IMR-90 (cell line): Measurements from ENCODE around the gene TMEM212. TPM values are rescaled to one million over a fixed set of nuclear protein-coding genes. Genes with fewer than 3 reads are reported as not detected.

Experiments
- ATAC-seq: fragments of 200-7000 bp; cut with Tn5 transposase; 2 replicates; pipeline ENCODE4 v1.9.1; 2020; ENCODE audit warnings: low read depth, mild to moderate bottlenecking, moderate library complexity
- BruUV-seq: library from RNA; stranded (reverse); fragments of 400-500 nt; replicated peaks from 2 replicates; lab custom pipeline; 2021; lab: Mats Ljungman, UMichigan
- CTCF ChIA-PET: fragments of 300-600 bp; formaldehyde crosslinking; extraction: SDS; loops from one replicate; lab custom pipeline; 2021; ENCODE audit warnings: antibody characterized with exemption; lab: Yijun Ruan, JAX
- POLR2A ChIA-PET: fragments of 300-600 bp; sonication (Branson Sonifier 250); formaldehyde crosslinking; loops from one replicate; lab custom pipeline; 2022; ENCODE audit warnings: antibody characterized with exemption; ENCODE audit not compliant: unreplicated experiment; lab: Charles Lee
- DNase-seq: peaks from one replicate; pipeline ENCODE4 v3.0.0; 2013
- H2AFZ ChIP-seq: replicated peaks from 2 replicates; pipeline ENCODE3; 2013; ENCODE audit warnings: low read length, mild to moderate bottlenecking; ENCODE audit not compliant: poor library complexity
- H2AK5ac ChIP-seq: 2 replicates; pipeline ENCODE4 v1.6.1; 2013; ENCODE audit warnings: low read depth, low read length, inconsistent platforms
- H2AK9ac ChIP-seq: replicated peaks from 2 replicates; pipeline ENCODE3; 2013; ENCODE audit warnings: mild to moderate bottlenecking, low read depth, low read length, moderate library complexity; ENCODE audit not compliant: poor library complexity
- H2BK120ac ChIP-seq: 2 replicates; pipeline ENCODE4 v1.6.1; 2013; ENCODE audit warnings: low read depth, low read length, inconsistent platforms
- H2BK15ac ChIP-seq: 3 replicates; pipeline ENCODE4 v1.6.1; 2013; ENCODE audit warnings: low read depth, low read length, inconsistent platforms
- H2BK20ac ChIP-seq: 2 replicates; pipeline ENCODE4 v1.6.1; 2013; ENCODE audit warnings: low read depth, mild to moderate bottlenecking, inconsistent platforms, low read length, moderate library complexity
- H2BK5ac ChIP-seq: 2 replicates; pipeline ENCODE4 v1.6.1; 2013; ENCODE audit warnings: mild to moderate bottlenecking, low read depth, low read length, inconsistent platforms; ENCODE audit not compliant: poor library complexity, severe bottlenecking
- H3K14ac ChIP-seq: replicated peaks from 2 replicates; pipeline ENCODE4 v1.6.1; 2013; ENCODE audit warnings: low read depth, low read length, inconsistent platforms
- H3K18ac ChIP-seq: 2 replicates; pipeline ENCODE4 v1.6.1; 2013; ENCODE audit warnings: low read depth, low read length, control low read depth
- H3K23ac ChIP-seq: 2 replicates; pipeline ENCODE4 v1.6.1; 2013; ENCODE audit warnings: low read depth, low read length, inconsistent platforms
- H3K27ac ChIP-seq: 2 replicates; pipeline ENCODE4 v1.5.1; 2013; ENCODE audit warnings: mild to moderate bottlenecking, control low read depth, low read length; ENCODE audit not compliant: insufficient read depth
- H3K27me3 ChIP-seq: 2 replicates; pipeline ENCODE4 v1.6.1; 2013; ENCODE audit warnings: low read length; ENCODE audit not compliant: control insufficient read depth, insufficient read depth
- H3K36me3 ChIP-seq: 2 replicates; pipeline ENCODE4 v1.6.1; 2013; ENCODE audit warnings: low read length, mixed read lengths; ENCODE audit not compliant: control insufficient read depth, insufficient read depth
- H3K4ac ChIP-seq: 2 replicates; pipeline ENCODE4 v1.6.1; 2013; ENCODE audit warnings: low read depth, low read length, inconsistent platforms
- H3K4me1 ChIP-seq: 2 replicates; pipeline ENCODE4 v1.6.1; 2013; ENCODE audit warnings: low read length, mixed read lengths; ENCODE audit not compliant: control insufficient read depth, insufficient read depth
- H3K4me2 ChIP-seq: 2 replicates; pipeline ENCODE4 v1.6.1; 2013; ENCODE audit warnings: low read depth, mild to moderate bottlenecking, control low read depth, low read length, moderate library complexity
- H3K4me3 ChIP-seq: 2 replicates; pipeline ENCODE4 v1.5.1; 2013; ENCODE audit warnings: low read depth, mild to moderate bottlenecking, control low read depth, low read length, moderate library complexity; ENCODE audit not compliant: insufficient read depth
- H3K56ac ChIP-seq: 2 replicates; pipeline ENCODE4 v1.6.1; 2013; ENCODE audit warnings: low read length, inconsistent platforms; ENCODE audit not compliant: insufficient read depth; ENCODE audit errors: extremely low read depth
- H3K79me1 ChIP-seq, 2 experiments: 2 replicates each; pipeline ENCODE4 v1.6.1; 2013; ENCODE audit warnings: low read length in 2 of 2, inconsistent platforms in 1 of 2, low read depth in 1 of 2
- H3K9ac ChIP-seq: 2 replicates; pipeline ENCODE4 v1.6.1; 2013; ENCODE audit warnings: low read depth, low read length, control low read depth
- H3K9me1 ChIP-seq: 2 replicates; pipeline ENCODE4 v1.6.1; 2013; ENCODE audit warnings: low read length, inconsistent platforms; ENCODE audit not compliant: insufficient read depth
- H3K9me3 ChIP-seq: 2 replicates; pipeline ENCODE4 v1.6.1; 2013; ENCODE audit warnings: low read length; ENCODE audit not compliant: control insufficient read depth, insufficient read depth
- H4K20me1 ChIP-seq: 2 replicates; pipeline ENCODE4 v1.6.1; 2013; ENCODE audit warnings: low read length, inconsistent platforms; ENCODE audit not compliant: insufficient read depth
- H4K5ac ChIP-seq: 2 replicates; pipeline ENCODE4 v1.6.1; 2013; ENCODE audit warnings: mild to moderate bottlenecking, low read depth, low read length, control low read depth
- H4K8ac ChIP-seq, 2 experiments: 2 replicates each; pipeline ENCODE4 v1.6.1; 2013; ENCODE audit warnings: low read depth in 2 of 2, low read length in 2 of 2, control low read depth in 1 of 2, inconsistent platforms in 1 of 2
- H4K91ac ChIP-seq: 2 replicates; pipeline ENCODE4 v1.6.1; 2013; ENCODE audit warnings: low read depth, low read length, inconsistent platforms; ENCODE audit not compliant: insufficient read depth
- CEBPB ChIP-seq: IDR thresholded peaks from 2 replicates; pipeline ENCODE4 v1.6.1; 2012; ENCODE audit warnings: low read depth, low read length, improper control_type of control experiment
- FOS ChIP-seq: fragments of 150-350 bp; IDR thresholded peaks from 2 replicates; pipeline ENCODE4 v1.6.1; 2016; ENCODE audit warnings: low read depth, low read length
- MAFK ChIP-seq: IDR thresholded peaks from 2 replicates; pipeline ENCODE4 v1.6.1; 2012; ENCODE audit warnings: low read depth, low read length, improper control_type of control experiment
- NFE2L2 ChIP-seq: fragments of 150-350 bp; IDR thresholded peaks from 2 replicates; pipeline ENCODE4 v1.6.1; 2016; ENCODE audit warnings: low read depth, mild to moderate bottlenecking, low read length
- POLR2A ChIP-seq: IDR thresholded peaks from 2 replicates; pipeline ENCODE4 v1.6.1; 2012; ENCODE audit warnings: mild to moderate bottlenecking, low read depth, low read length
- RAD21 ChIP-seq: IDR thresholded peaks from 2 replicates; pipeline ENCODE4 v1.6.1; 2012; ENCODE audit warnings: low read length, improper control_type of control experiment
- WGBS, 2 experiments: methylation state at CpG; one replicate each; pipeline versions ENCODE4 v1.1.5 to v1.1.7; 2013; ENCODE audit warnings: missing lambda C conversion rate in 2 of 2; ENCODE audit not compliant: insufficient read length in 1 of 2; ENCODE audit errors: extremely low coverage in 2 of 2; 5-methylcytosine and 5-hydroxymethylcytosine counted together
- dilution Hi-C: fragments of 300-500 bp; cut with HindIII; formaldehyde crosslinking; loops from one replicate; pipeline ENCODE4 v1.14.3; 2018; ENCODE audit warnings: low sequenced_read_pairs; ENCODE audit not compliant: unreplicated experiment
- in situ Hi-C: fragments of 300-500 bp; cut with MboI; formaldehyde crosslinking; loops from 3 replicates; pipeline ENCODE4 v1.14.3; 2019; ENCODE audit warnings: low sequenced_read_pairs, inconsistent platforms, mixed read lengths
- intact Hi-C: fragments of 100-400 bp; cut with micrococcal nuclease; formaldehyde crosslinking; loops from 2 replicates; pipeline ENCODE4 v1.10.0; 2022
- polyA plus RNA-seq, 3 experiments: library from polyadenylated mRNA; depleted of rRNA; stranded (reverse); fragments of >200 nt; gene quantifications; 2 replicates each; pipeline ENCODE4 v1.2.3, GENCODE V29; 2012; ENCODE audit warnings: low replicate concordance in 1 of 3
- total RNA-seq: library from RNA; depleted of rRNA; stranded (reverse); fragments of >200 nt; gene quantifications from 2 replicates; pipeline ENCODE4 v1.2.3, GENCODE V29; 2012

The TMEM212 gene
- total and polyA plus RNA-seq, 2 of the 4 experiments (the other 2 are of a cell fraction), result not detected

DNA sequence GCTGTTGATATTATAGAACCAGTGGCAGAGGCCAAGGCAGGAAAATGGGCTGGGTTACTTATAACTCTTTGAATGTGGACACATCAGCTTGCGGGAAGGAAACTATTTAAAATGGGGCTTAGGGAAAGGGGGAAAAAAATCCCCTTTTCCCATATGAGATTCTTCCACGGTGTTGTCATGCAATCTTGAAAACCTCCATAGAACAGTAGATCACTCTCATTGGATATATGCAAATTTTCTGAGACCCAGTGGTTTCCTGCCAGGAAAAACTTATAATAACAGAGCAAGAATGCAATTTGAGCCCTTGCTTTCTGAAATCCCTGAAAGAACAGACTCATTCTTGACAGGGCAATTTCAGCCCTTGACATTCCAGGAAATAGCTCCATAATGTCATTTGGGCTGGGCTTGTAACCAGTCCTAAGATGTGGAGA lies 31.1 kb downstream of the TMEM212 start:
- H4K91ac ChIP-seq, result peak overlapping the region; percentile 87
- peak overlapping the region; percentile 75; the same call in 1 of the 2 replicates for H3K14ac ChIP-seq
- WGBS, 2 experiments, result no CpG with 5 or more reads among the region's 2 CpGs
- H3K4ac ChIP-seq, result peak overlapping the region; percentile 87; the same call in 1 of the 2 replicates
- DNase-seq (peak; percentile 99), ATAC-seq (peak; percentile 89)
- POLR2A ChIA-PET, result interaction anchor here (0.8 to 1.3 kb wide), 2 partner anchors 101 to 164 kb away, joined by 3 to 10 read pairs; no protein-coding TSS in a partner anchor
- H3K27ac ChIP-seq, result peak overlapping the region; percentile 85; the same call in 1 of the 2 replicates
- H3K9ac ChIP-seq, result no peak overlapping the region
- peak; percentile 80 for TF ChIP-seq NFE2L2
- peak; percentile 33; the same call in 1 of the 2 replicates for TF ChIP-seq MAFK
- TF ChIP-seq FOS, result no peak
- 0 out of 2 replicates have a peak, but pooled peaks have one; percentile 3 for TF ChIP-seq RAD21
- TF ChIP-seq POLR2A, result peak; percentile 68; the same call in 1 of the 2 replicates
- TF ChIP-seq CEBPB, result peak; percentile 53
- H4K8ac ChIP-seq, result peak overlapping the region; percentile 72 to 75; a peak in 3 of 4 replicates
- no peak overlapping the region for H2AFZ ChIP-seq
- peak overlapping the region; percentile 97 for H2BK5ac ChIP-seq
- H2BK15ac ChIP-seq, result peak overlapping the region; percentile 67
- intact Hi-C loops, result loop anchor here (1.0 kb wide), 2 partner anchors 36 to 166 kb away; no protein-coding TSS in a partner anchor
- no peak overlapping the region for H2AK5ac ChIP-seq
- no peak overlapping the region for H3K4me3 ChIP-seq
- no peaks in the 10 kb centered on the region for H3K27me3 ChIP-seq
- H4K20me1 ChIP-seq, result no peaks in the 10 kb centered on the region
- H3K36me3 ChIP-seq, result no peaks in the 10 kb centered on the region
- H3K79me1 ChIP-seq, result peaks cover 0 to 15% of the 10 kb centered on the region in 2 experiments; a peak in 1 of 4 replicates
- H3K9me1 ChIP-seq, result peaks cover 19% of the 10 kb centered on the region
- dilution Hi-C loops, result no loop called here
- in situ Hi-C loops, result no loop called here
- H3K4me1 ChIP-seq, result peaks cover 31% of the 10 kb centered on the region
- no peak overlapping the region; the same call in 1 of the 2 replicates for H4K5ac ChIP-seq
- H2BK120ac ChIP-seq, result peak overlapping the region; percentile 94
- no peak overlapping the region for H2AK9ac ChIP-seq
- H3K18ac ChIP-seq, result peak overlapping the region; percentile 81; the same call in 1 of the 2 replicates
- peak overlapping the region; percentile 64 for H3K56ac ChIP-seq
- no peaks in the 10 kb centered on the region for H3K9me3 ChIP-seq
- H3K4me2 ChIP-seq, result peak overlapping the region; percentile 17; the same call in 1 of the 2 replicates
- CTCF ChIA-PET, result no interaction called here
- BruUV-seq, result no TSS peak
- peak overlapping the region; percentile 71; the same call in 1 of the 2 replicates for H3K23ac ChIP-seq
- H2BK20ac ChIP-seq, result peak overlapping the region; percentile 94
